Measurements from ENCODE around the gene FAM181A. TPM values are rescaled to one million over a fixed set of nuclear protein-coding genes. Genes with fewer than 3 reads are reported as not detected.

Gene FAM181A
- total RNA-seq, 1 experiment from 2014 or later, result not detected

GRCh38 chr14:93898731-93899130 lies 28.4 kb upstream of the FAM181A start:
- ChIA-PET POLR2A (ENCODE audit: unreplicated experiment) (no interaction called here), CTCF (no interaction called here)
- Histone ChIP-seq H3K27me3 (ENCODE audit: insufficient read depth, low read depth) (peaks cover 72% of the 10 kb centered on the region), H4K20me1 (ENCODE audit: insufficient read depth) (no peaks in the 10 kb centered on the region), H3K36me3 (ENCODE audit: low read depth) (no peaks in the 10 kb centered on the region), H3K9me3 (ENCODE audit: insufficient read depth, low read depth) (no peaks in the 10 kb centered on the region), H3F3A (ENCODE audit: insufficient read depth, low read depth) (no peaks in the 10 kb centered on the region), H3K27ac (no peak overlapping the region), H3K4me2 (no peak overlapping the region), H3K4me3 (no peak overlapping the region), H3K79me2 (ENCODE audit: low read depth) (no peaks in the 10 kb centered on the region), H3K9me2 (ENCODE audit: insufficient read depth) (no peaks in the 10 kb centered on the region), H2AFZ (no peak overlapping the region), H3K4me1 (replicated peaks; ENCODE audit: insufficient read depth) (no peaks in the 10 kb centered on the region)
- no TSS peak for BruUV-seq (replicated peaks)
- DNase-seq, result no peak
- TF ChIP-seq CTCF (conservative IDR thresholded peaks at IDR 0.05) (no peak), EZH2 (IDR thresholded peaks at IDR 0.05; ENCODE audit: low read depth) (no peak)
- intact Hi-C loops (cut with micrococcal nuclease; ENCODE audit: unreplicated experiment), result no loop called here

GRCh38 chr14:93901813-93902212 lies 25.3 kb upstream of the FAM181A start:
- no peak for DNase-seq
- CTCF ChIA-PET, result no interaction called here

GRCh38 chr14:93902619-93903307 lies 24.4 kb upstream of the FAM181A start:
- H3K36me3 ChIP-seq (ENCODE audit: low read depth), result no peaks in the 10 kb centered on the region
- no peaks in the 10 kb centered on the region for H3K9me3 ChIP-seq (ENCODE audit: insufficient read depth, low read depth)
- H3K27ac ChIP-seq, result no peak overlapping the region
- ChIA-PET CTCF (no interaction called here), POLR2A (ENCODE audit: unreplicated experiment) (no interaction called here)
- no peak overlapping the region for H2AFZ ChIP-seq
- TF ChIP-seq CTCF (conservative IDR thresholded peaks at IDR 0.05) (no peak), EZH2 (IDR thresholded peaks at IDR 0.05; ENCODE audit: low read depth) (no peak)
- H3K79me2 ChIP-seq (ENCODE audit: low read depth), result no peaks in the 10 kb centered on the region
- peaks cover 62% of the 10 kb centered on the region for H3K27me3 ChIP-seq (ENCODE audit: insufficient read depth, low read depth)
- no peak overlapping the region for H3K4me3 ChIP-seq
- no peaks in the 10 kb centered on the region for H4K20me1 ChIP-seq (ENCODE audit: insufficient read depth)
- intact Hi-C loops (cut with micrococcal nuclease; ENCODE audit: unreplicated experiment), result no loop called here
- no peak overlapping the region for H3K4me2 ChIP-seq
- H3K9me2 ChIP-seq (ENCODE audit: insufficient read depth), result no peaks in the 10 kb centered on the region
- no TSS peak for BruUV-seq (replicated peaks)
- H3K4me1 ChIP-seq (replicated peaks; ENCODE audit: insufficient read depth), result no peaks in the 10 kb centered on the region
- no peak for DNase-seq
- no peaks in the 10 kb centered on the region for H3F3A ChIP-seq (ENCODE audit: insufficient read depth, low read depth)

More at GRCh38 chr14:93901813-93902212, 25.3 kb upstream of the FAM181A start:
- no peak overlapping the region for H3K4me2 ChIP-seq
- H3K4me3 ChIP-seq, result no peak overlapping the region
- H3K9me3 ChIP-seq (ENCODE audit: insufficient read depth, low read depth), result no peaks in the 10 kb centered on the region
- no peak overlapping the region for H3K27ac ChIP-seq
- H2AFZ ChIP-seq, result no peak overlapping the region
- H3K36me3 ChIP-seq (ENCODE audit: low read depth), result no peaks in the 10 kb centered on the region
- TF ChIP-seq CTCF (conservative IDR thresholded peaks at IDR 0.05), result no peak
- no peak for TF ChIP-seq EZH2 (IDR thresholded peaks at IDR 0.05; ENCODE audit: low read depth)
- POLR2A ChIA-PET (ENCODE audit: unreplicated experiment), result no interaction called here
- H3K4me1 ChIP-seq (replicated peaks; ENCODE audit: insufficient read depth), result no peaks in the 10 kb centered on the region
- intact Hi-C loops (cut with micrococcal nuclease; ENCODE audit: unreplicated experiment), result no loop called here
- BruUV-seq (replicated peaks), result no TSS peak
- H4K20me1 ChIP-seq (ENCODE audit: insufficient read depth), result no peaks in the 10 kb centered on the region
- peaks cover 69% of the 10 kb centered on the region for H3K27me3 ChIP-seq (ENCODE audit: insufficient read depth, low read depth)
- H3K9me2 ChIP-seq (ENCODE audit: insufficient read depth), result no peaks in the 10 kb centered on the region
- no peaks in the 10 kb centered on the region for H3F3A ChIP-seq (ENCODE audit: insufficient read depth, low read depth)
- H3K79me2 ChIP-seq (ENCODE audit: low read depth), result no peaks in the 10 kb centered on the region
